GM10847 (cell line): ENCODE results near the gene UBE2D3.

Experiments
- POLR2A ChIP-seq: IDR thresholded peaks from 2 replicates; pipeline ENCODE4 v1.6.1; 2011; ENCODE audit not compliant: insufficient read length; ENCODE audit errors: extremely low read depth

Gene UBE2D3

GRCh38 chr4:102826890-102827673 is at the start of gene UBE2D3:
Gene UBE2D3 (minus strand): TSS chr4:102827551. CDS start chr4:102826508, 1,043 bp downstream.
- peak; percentile 80 for TF ChIP-seq POLR2A

DNA sequence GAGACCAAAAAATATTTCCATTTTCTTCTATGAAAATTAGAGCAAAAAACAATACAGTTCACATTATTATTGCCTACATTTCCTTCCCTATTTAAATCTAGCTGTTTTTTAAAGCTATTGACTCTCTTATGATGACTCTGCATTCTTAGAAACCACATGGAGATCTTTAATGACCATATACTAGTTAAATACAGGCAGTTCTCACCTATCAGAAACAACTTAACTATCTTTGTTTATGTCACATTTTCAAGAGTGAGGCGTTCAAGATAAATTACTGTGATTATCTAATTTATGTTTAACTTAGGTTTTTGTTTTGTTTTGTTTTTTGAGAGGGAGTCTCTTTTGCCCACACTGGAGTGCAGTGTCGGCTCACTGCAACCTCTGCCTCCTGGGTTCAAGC is 44.4 kb upstream of the UBE2D3 start:
- no peak for TF ChIP-seq POLR2A

DNA sequence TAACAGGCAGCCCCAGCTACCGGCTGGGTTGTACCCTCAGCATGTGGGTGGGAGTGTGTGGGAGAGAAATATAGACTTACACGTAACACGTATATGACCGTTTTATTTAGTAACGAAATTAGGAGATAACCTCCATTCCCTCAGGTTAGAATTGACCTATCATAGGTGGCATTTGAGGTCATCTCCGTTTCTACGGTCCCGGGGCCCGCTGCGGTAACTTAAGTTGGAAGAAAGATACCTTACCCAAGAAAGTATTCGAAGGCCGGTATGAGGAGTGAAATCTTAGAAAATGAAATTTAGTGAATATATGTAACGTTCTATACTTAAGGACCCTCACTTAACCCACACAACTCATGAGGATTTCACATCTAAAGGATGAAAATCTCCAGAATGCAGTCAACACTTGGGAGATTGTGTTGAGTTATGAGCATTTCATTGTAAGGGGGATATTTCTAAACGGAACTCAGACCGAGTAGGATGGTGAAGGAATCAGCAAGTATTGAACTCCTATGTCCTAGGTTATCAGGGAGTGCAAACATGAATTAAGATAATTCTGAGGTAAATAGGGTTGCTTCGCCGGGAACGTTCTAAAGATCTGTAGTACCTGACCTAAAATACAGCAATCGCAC is 42.3 kb upstream of the UBE2D3 start:
- TF ChIP-seq POLR2A: no peak

DNA sequence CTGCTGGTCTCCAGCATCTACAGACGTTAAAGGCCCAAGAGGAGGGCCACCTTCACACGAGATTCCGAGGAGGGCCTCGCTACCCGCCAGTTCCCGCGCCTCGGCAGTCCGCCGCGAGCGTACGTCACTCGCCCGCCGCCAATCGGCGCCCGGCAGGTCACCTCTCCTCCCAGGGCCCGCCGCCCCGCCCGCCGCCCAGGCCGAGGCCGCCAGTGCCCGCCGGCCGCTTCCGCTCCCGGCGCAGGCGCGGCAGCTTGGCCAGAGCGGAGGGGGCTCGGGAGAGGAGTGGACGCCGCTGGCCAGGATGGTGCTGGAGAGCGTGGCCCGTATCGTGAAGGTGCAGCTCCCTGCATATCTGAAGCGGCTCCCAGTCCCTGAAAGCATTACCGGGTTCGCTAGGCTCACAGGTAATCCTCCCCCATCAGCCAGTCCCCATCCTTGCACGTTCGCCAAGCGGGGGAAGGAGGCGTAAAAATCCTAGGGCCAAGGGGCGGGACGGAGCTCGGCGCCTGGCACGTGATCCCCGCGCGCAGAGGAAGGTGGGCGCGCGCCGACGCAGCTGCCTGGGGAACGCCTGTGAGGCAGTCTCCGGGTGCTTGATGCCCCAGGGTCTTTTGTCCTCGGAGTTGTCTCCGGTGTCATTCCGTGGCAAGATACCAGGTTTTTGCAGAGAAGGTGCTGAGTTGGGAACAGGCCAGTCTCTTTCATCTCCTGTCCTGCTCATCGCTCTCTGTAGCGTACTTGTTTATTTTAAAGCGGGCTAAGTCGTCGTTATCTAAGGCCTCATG is 41.6 kb upstream of the UBE2D3 start, which contains the start of gene CISD2:
CISD2 (plus strand) TSS at position 212 of the 788 bp plus-strand sequence; CDS start at position 305, 93 bp downstream.
- TF ChIP-seq POLR2A: peak; percentile 83

- TF ChIP-seq POLR2A: no peak
Observed at GRCh38 chr4:102868153-102868780, 40.9 kb upstream of the UBE2D3 start.

GRCh38 chr4:102867278-102868152 is 40.2 kb upstream of the UBE2D3 start:
- TF ChIP-seq POLR2A: no peak

- TF ChIP-seq POLR2A: no peak
Observed at GRCh38 chr4:102862747-102863146, 35.4 kb upstream of the UBE2D3 start.

DNA sequence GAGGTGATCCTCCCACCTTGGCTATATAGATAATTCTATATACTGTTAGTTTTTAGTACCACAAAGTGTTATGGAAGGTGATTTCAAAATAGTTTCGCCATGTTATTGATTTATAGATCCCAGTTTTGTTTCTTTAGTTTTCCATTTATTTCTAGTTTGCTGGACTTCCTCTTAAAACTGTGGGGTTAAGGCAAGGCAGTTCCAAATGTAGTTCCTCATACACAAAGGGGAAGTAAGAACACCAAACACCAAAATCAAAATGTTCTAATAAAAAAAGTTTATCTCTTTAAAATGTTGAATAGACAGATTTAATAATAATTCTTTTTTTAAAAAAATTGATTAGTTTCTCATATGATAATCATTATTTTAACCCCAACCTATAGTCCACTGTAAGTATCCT is 34.7 kb upstream of the UBE2D3 start:
- no peak for TF ChIP-seq POLR2A

DNA sequence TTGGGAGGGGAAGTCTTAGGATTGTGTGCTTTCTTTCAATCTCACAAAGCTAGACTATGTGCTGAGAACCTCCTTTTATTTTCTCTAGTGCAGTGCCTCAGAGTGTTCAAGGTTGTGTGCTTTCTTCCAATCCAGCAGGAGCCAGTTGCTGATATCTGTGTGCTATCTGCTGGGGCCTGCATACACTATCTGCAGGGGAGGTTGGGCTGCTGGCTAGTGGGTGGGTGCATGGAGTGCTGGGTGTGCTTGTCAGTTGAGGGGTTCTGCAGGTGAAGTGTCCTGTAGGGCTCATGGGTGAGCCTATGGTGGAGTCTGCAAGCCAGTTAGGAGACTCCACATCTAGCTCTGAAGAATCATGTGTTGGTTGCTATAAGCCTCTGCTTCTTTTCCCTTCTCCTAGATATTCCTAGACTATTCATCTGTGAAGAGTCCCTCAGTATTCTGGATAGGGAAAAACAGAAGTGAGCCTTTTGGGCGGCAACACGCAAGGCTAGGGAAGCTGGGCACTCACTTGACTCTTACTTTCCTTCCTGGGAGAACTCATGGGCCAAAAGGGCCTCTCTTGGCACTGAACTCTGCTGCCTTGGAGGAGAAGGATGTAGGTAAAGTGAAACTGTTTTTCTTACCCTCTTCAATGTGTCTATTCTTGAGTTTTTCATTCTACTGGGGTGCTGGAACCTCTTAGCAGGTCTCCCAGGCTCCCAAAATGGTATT is 33.4 kb upstream of the UBE2D3 start:
- TF ChIP-seq POLR2A: no peak

DNA sequence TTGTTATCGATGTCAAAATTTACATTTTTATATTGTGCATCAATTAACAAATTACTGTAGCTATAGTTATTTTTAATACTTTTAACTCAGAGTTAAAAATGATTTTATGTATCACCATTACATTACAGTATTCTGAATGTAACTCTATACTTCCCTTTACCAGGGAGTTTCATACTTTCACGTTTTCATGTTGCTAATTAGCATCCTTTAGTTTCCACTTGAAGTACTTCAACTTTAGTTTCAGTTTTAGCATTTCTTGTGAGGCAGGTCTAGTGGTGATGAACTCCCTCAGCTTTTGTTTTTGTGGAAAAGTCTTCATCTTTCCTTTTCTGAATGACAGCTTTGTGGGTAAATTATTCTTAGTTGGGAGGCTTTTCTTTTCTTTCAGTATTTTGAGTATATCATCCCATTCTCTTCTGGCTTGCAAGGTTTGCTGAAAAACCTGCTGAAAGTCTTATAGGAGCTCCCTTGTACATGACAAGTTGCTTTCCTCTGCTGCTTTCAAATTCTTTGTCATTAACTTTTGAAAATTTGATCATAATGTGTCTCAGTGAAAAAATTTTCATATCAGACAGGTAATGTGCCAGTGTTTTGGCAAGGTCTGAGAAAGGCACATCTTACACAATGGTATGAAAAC is 31.6 kb upstream of the UBE2D3 start:
- TF ChIP-seq POLR2A: no peak

- no peak for TF ChIP-seq POLR2A
Observed at GRCh38 chr4:102850370-102850769, 23.0 kb upstream of the UBE2D3 start.

GRCh38 chr4:102849579-102850104 is 22.3 kb upstream of the UBE2D3 start:
- no peak for TF ChIP-seq POLR2A

- no peak for TF ChIP-seq POLR2A
Observed at GRCh38 chr4:102847687-102848086, 20.3 kb upstream of the UBE2D3 start.
